OCI-LY7 (cell line): ENCODE results near the gene RNF208. TPM values are rescaled to one million over a fixed set of nuclear protein-coding genes. Genes with fewer than 3 reads are reported as not detected.

Experiments
- BruUV-seq: library from RNA; stranded (reverse); fragments of 400-500 nt; replicated peaks from 2 replicates; lab custom pipeline; 2021; lab: Mats Ljungman, UMichigan
- CTCF ChIA-PET: fragments of 300-600 bp; sonication (Branson Sonifier 250); formaldehyde crosslinking; loops from one replicate; lab custom pipeline; 2022; ENCODE audit warnings: antibody characterized with exemption; ENCODE audit not compliant: unreplicated experiment; lab: Charles Lee
- POLR2A ChIA-PET: fragments of 300-600 bp; sonication (Branson Sonifier 250); formaldehyde crosslinking; loops from one replicate; lab custom pipeline; 2022; ENCODE audit warnings: antibody characterized with exemption; lab: Charles Lee
- DNase-seq: peaks from one replicate; pipeline ENCODE4 v3.0.0-alpha.2; 2015; ENCODE audit warnings: low spot score
- H2AFZ ChIP-seq: fragments of 200-600 bp; sonication (generic), shearing (Covaris generic); 2 replicates; pipeline ENCODE4 v1.6.1; 2014; ENCODE audit warnings: mild to moderate bottlenecking, antibody characterized with exemption, low read length, moderate library complexity
- H3K27ac ChIP-seq: fragments of 200-600 bp; sonication (generic); 2 replicates; pipeline ENCODE4 v1.5.1; 2014; ENCODE audit warnings: mixed run types, low read depth, mild to moderate bottlenecking, moderate library complexity, low read length, inconsistent platforms; ENCODE audit not compliant: poor library complexity, severe bottlenecking
- H3K36me3 ChIP-seq: fragments of 200-600 bp; sonication (generic); 2 replicates; pipeline ENCODE4 v1.6.1; 2014; ENCODE audit warnings: mild to moderate bottlenecking, antibody characterized with exemption, low read length, moderate library complexity, mixed read lengths; ENCODE audit not compliant: insufficient read depth
- H3K4me1 ChIP-seq: fragments of 200-600 bp; sonication (generic); 2 replicates; pipeline ENCODE4 v1.5.1; 2014; ENCODE audit warnings: mild to moderate bottlenecking, low read length; ENCODE audit not compliant: insufficient read depth, poor library complexity, severe bottlenecking
- H3K4me2 ChIP-seq: fragments of 200-600 bp; sonication (generic); 2 replicates; pipeline ENCODE4 v1.6.1; 2014; ENCODE audit warnings: mild to moderate bottlenecking, low read length
- H3K4me3 ChIP-seq: fragments of 200-600 bp; sonication (generic); 2 replicates; pipeline ENCODE4 v1.5.1; 2014; ENCODE audit warnings: mild to moderate bottlenecking, low read depth, low read length; ENCODE audit not compliant: poor library complexity, severe bottlenecking
- H3K79me2 ChIP-seq: fragments of 200-600 bp; sonication (generic); 2 replicates; pipeline ENCODE4 v1.6.1; 2016; ENCODE audit warnings: low read depth, mild to moderate bottlenecking, low read length, moderate library complexity, mixed read lengths; ENCODE audit not compliant: insufficient read depth
- H3K9me2 ChIP-seq: fragments of 200-600 bp; sonication (generic); 2 replicates; pipeline ENCODE4 v1.6.1; 2016; ENCODE audit warnings: mild to moderate bottlenecking, low read length, mixed read lengths; ENCODE audit not compliant: insufficient read depth
- H3K9me3 ChIP-seq: fragments of 200-600 bp; sonication (generic); 2 replicates; pipeline ENCODE4 v1.6.1; 2014; ENCODE audit warnings: mild to moderate bottlenecking, mixed run types, low read length, mixed read lengths
- H4K20me1 ChIP-seq: fragments of 200-600 bp; sonication (generic); 2 replicates; pipeline ENCODE4 v1.6.1; 2014; ENCODE audit warnings: mild to moderate bottlenecking, antibody characterized with exemption, low read length, moderate library complexity, mixed read lengths; ENCODE audit not compliant: insufficient read depth
- EZH2phosphoT487 ChIP-seq: fragments of 200-600 bp; sonication (generic); IDR thresholded peaks from 2 replicates; pipeline ENCODE4 v1.6.1; 2018; ENCODE audit warnings: low read depth, borderline replicate concordance, mild to moderate bottlenecking, mixed run types, antibody characterized with exemption, low read length, moderate library complexity, mixed read lengths
- intact Hi-C: fragments of 100-400 bp; cut with micrococcal nuclease; formaldehyde crosslinking; loops from one replicate; pipeline ENCODE4 v1.10.0; 2022; ENCODE audit not compliant: unreplicated experiment
- total RNA-seq, 2 experiments: library from RNA; depleted of rRNA in 1 of 2; stranded (reverse); fragments of >200 nt in 1 of 2; shearing (Covaris generic) in 1 of 2; gene quantifications; 2 replicates each; pipeline ENCODE4 v1.2.3, GENCODE V29; 2014 to 2022
- TF ChIP-seq, protein P1 (sequence below): fragments of 200-600 bp; sonication (generic); conservative IDR thresholded peaks from 2 replicates; pipeline ENCODE4 v1.5.1; 2014; ENCODE audit warnings: mild to moderate bottlenecking, antibody characterized with exemption, low read length, moderate library complexity, mixed read lengths

RNF208 gene
- total RNA-seq, 2 experiments from 2014 or later: 0.47 to 5.5 TPM

- Histone ChIP-seq H4K20me1 (peaks cover 6% of the 10 kb centered on the region; the same call in 1 of the 2 replicates), H3K36me3 (peaks cover 47% of the 10 kb centered on the region), H3K4me1 (peaks cover 27% of the 10 kb centered on the region), H3K4me2 (peak overlapping the region; percentile 80), H3K9me3 (no peaks in the 10 kb centered on the region), H2AFZ (peak overlapping the region; percentile 53; the same call in 1 of the 2 replicates), H3K79me2 (peaks cover 32% of the 10 kb centered on the region), H3K27ac (peak overlapping the region; percentile 92), H3K9me2 (no peaks in the 10 kb centered on the region), H3K4me3 (peak overlapping the region; percentile 94)
- intact Hi-C loops: loop anchor here (2.0 to 5.0 kb wide), 3 partner anchors 35 to 71 kb away; partner anchors contain the start of gene RNF208
- TF ChIP-seq EZH2phosphoT487: no peak
- TF ChIP-seq, protein P1, sequence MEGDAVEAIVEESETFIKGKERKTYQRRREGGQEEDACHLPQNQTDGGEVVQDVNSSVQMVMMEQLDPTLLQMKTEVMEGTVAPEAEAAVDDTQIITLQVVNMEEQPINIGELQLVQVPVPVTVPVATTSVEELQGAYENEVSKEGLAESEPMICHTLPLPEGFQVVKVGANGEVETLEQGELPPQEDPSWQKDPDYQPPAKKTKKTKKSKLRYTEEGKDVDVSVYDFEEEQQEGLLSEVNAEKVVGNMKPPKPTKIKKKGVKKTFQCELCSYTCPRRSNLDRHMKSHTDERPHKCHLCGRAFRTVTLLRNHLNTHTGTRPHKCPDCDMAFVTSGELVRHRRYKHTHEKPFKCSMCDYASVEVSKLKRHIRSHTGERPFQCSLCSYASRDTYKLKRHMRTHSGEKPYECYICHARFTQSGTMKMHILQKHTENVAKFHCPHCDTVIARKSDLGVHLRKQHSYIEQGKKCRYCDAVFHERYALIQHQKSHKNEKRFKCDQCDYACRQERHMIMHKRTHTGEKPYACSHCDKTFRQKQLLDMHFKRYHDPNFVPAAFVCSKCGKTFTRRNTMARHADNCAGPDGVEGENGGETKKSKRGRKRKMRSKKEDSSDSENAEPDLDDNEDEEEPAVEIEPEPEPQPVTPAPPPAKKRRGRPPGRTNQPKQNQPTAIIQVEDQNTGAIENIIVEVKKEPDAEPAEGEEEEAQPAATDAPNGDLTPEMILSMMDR: no peak
- BruUV-seq: TSS peak; percentile 90
- POLR2A ChIA-PET: interaction anchor here (1.5 to 3.2 kb wide), 2 partner anchors 13 to 62 kb away, joined by 8 to 16 read pairs; partner anchors contain the start of gene TPRN
- CTCF ChIA-PET: interaction anchor here (0.5 to 0.6 kb wide), 2 partner anchors 13 to 148 kb away, joined by 3 read pairs; no protein-coding TSS in a partner anchor
- no peak for DNase-seq
Measured at GRCh38 chr9:137188086-137188489, 34.0 kb downstream of the RNF208 start.

- Histone ChIP-seq H3K36me3 (peaks cover 54% of the 10 kb centered on the region), H4K20me1 (peaks cover 6% of the 10 kb centered on the region; the same call in 1 of the 2 replicates), H2AFZ (no peak overlapping the region), H3K4me3 (peak overlapping the region; percentile 94), H3K4me2 (peak overlapping the region; percentile 80), H3K27ac (no peak overlapping the region), H3K9me2 (no peaks in the 10 kb centered on the region), H3K4me1 (peaks cover 27% of the 10 kb centered on the region), H3K9me3 (no peaks in the 10 kb centered on the region), H3K79me2 (peaks cover 32% of the 10 kb centered on the region)
- TF ChIP-seq EZH2phosphoT487: no peak
- TF ChIP-seq, protein P1: no peak
- intact Hi-C loops: loop anchor here (5.0 kb wide), 1 partner anchor 70 kb away; no protein-coding TSS in a partner anchor
- no peak for DNase-seq
- ChIA-PET CTCF (interaction anchor here (0.5 kb wide), 1 partner anchor 148 kb away, joined by 3 read pairs; no protein-coding TSS in a partner anchor), POLR2A (interaction anchor here (3.2 kb wide), 1 partner anchor 14 kb away, joined by 16 read pairs; the partner anchor contains the start of gene TPRN)
- BruUV-seq: no TSS peak
Measured at GRCh38 chr9:137187386-137187785, 34.7 kb downstream of the RNF208 start.

DNA sequence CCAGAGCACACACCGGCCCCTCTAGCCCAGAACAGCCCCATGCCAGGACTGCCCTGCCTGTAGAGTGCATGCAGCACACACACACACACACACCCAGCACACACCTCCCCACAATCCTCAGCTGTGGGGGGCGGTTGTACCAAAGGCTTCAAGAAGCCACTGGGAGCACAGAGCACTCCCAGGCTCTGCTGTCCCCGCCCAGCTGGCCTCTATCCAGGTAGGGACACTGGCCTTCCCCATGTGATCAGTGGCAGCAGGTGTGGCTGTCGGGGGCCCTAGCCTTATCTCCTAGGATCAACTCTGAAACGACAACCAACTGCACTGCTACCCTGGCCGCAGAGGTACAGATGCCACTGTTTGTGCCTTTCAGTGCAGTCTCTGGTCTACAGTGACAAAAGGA, 35.7 kb downstream of the RNF208 start:
- Histone ChIP-seq H3K9me3 (no peaks in the 10 kb centered on the region), H3K79me2 (peaks cover 32% of the 10 kb centered on the region), H3K4me3 (peak overlapping the region; percentile 94), H3K4me1 (peaks cover 27% of the 10 kb centered on the region), H4K20me1 (peaks cover 6% of the 10 kb centered on the region; the same call in 1 of the 2 replicates), H3K4me2 (peak overlapping the region; percentile 80), H3K27ac (no peak overlapping the region), H3K9me2 (no peaks in the 10 kb centered on the region), H3K36me3 (peaks cover 59% of the 10 kb centered on the region), H2AFZ (no peak overlapping the region)
- intact Hi-C loops: loop anchor here (5.0 kb wide), 1 partner anchor 69 kb away; no protein-coding TSS in a partner anchor
- no peak for DNase-seq
- TF ChIP-seq EZH2phosphoT487: no peak
- TF ChIP-seq, protein P1: no peak
- BruUV-seq: no TSS peak
- POLR2A ChIA-PET: no interaction called here
- CTCF ChIA-PET: no interaction called here
